ENCODE measurements around the gene HNRNPA3.

HNRNPA3 gene

DNA sequence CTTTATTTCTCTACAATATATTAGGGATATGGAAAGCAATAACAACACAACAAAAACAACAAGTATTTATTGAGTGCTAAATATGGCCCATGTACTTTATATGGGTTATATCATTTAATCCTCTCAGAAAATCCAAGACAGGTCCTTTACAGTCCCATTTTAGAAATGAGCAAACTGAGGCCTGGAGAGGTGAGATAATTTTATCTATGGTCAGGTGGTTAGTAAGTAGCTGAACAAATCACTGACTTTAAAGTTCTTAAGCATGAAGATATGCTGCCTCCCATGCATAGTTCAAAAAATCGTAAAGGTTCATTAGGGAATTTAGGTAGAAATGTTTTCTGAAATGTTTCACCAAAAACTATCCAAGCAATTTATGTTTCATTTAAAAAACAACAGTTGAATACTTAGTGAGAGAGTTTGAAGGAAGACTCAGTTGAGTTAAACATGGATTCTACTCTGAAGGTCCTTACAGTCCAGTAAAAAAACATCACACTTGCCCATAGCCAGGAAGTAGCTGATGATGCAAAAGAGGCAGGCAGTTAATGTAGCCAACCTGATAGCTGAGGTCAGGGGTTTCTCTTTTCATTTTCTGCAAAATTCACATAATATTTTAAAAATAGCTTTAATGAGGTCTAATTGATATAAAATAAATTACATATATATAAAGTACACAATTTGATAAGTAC, 59.5 kb downstream of the HNRNPA3 start:
- no peak for DNase-seq (ENCODE audit: low read depth in 4 of 4, low spot score in 1 of 4)

DNA sequence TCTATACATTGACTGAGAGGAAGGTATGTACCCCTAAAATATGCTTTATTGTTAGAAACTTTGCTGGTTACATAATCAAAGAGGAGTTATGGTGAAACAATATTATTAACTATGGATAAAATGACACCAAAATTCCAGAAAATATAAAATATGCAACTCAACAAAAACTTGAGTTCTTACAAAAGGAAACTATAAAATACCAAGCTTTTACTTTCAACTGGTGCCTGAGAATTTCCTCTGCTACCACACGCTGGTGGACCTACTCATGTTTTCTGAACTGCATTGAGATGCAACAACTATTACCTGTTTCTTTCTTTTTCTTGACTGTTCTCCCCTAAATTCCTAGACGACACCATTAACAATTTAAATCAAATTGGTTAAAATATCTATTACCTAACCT, 60.2 kb downstream of the HNRNPA3 start:
- no peak for DNase-seq (ENCODE audit: low read depth in 4 of 4, low spot score in 1 of 4)

DNA sequence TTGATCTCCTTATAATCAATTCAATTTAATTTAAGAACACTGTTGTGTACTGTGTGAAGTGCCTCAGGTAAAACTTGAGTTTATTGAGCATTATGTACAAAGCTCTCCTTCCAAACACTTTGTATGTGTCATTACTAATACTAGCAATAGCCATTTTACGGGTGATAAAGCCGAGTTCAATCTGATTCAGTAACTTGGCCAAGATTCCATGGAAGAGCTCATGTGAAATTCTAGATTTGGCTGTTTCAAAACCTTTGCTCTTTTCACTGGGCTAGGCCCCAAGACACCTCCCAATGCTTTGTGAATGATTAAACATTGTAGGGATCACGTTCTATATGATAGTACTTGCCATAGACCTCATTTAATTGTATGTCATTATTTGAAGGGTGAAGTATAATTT, 60.8 kb downstream of the HNRNPA3 start:
- no peak for DNase-seq (ENCODE audit: low read depth in 4 of 4, low spot score in 1 of 4)

Measured in stimulated activated CD4-positive, alpha-beta T cell treated with anti-CD3 and anti-CD28 coated beads, Interleukin-1b, Interleukin-23, amount 100 ng/mL, for 24 hours (primary cell).